Testis (tissue), 2 donors: ENCODE results near the gene ARPC5.

Experiments
- POLR2A ChIP-seq: fragments of 450-650 bp; IDR thresholded peaks from one replicate; pipeline ENCODE4 v1.6.1; 2017; ENCODE audit warnings: antibody characterized with exemption, mild to moderate bottlenecking, moderate library complexity
- TF ChIP-seq, protein P1 (sequence below), 3 experiments: fragments of 450-650 bp in 2 of 3; fragments of 200-600 bp in 1 of 3; sonication (generic) in 1 of 3; IDR thresholded peaks; one replicate each; pipeline ENCODE4 v1.5.1; 2016 to 2019; ENCODE audit warnings: antibody characterized with exemption in 3 of 3, mild to moderate bottlenecking in 2 of 3, moderate library complexity in 1 of 3

GRCh38 chr1:183642166-183642565, 6.6 kb upstream of the ARPC5 start:
- no peak for TF ChIP-seq POLR2A
- TF ChIP-seq, protein P1, sequence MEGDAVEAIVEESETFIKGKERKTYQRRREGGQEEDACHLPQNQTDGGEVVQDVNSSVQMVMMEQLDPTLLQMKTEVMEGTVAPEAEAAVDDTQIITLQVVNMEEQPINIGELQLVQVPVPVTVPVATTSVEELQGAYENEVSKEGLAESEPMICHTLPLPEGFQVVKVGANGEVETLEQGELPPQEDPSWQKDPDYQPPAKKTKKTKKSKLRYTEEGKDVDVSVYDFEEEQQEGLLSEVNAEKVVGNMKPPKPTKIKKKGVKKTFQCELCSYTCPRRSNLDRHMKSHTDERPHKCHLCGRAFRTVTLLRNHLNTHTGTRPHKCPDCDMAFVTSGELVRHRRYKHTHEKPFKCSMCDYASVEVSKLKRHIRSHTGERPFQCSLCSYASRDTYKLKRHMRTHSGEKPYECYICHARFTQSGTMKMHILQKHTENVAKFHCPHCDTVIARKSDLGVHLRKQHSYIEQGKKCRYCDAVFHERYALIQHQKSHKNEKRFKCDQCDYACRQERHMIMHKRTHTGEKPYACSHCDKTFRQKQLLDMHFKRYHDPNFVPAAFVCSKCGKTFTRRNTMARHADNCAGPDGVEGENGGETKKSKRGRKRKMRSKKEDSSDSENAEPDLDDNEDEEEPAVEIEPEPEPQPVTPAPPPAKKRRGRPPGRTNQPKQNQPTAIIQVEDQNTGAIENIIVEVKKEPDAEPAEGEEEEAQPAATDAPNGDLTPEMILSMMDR (IDR thresholded peaks at IDR 0.05): no peak
